Psoas muscle (tissue), 8 donors: ENCODE results near the gene OR1N2. TPM values are rescaled to one million over a fixed set of nuclear protein-coding genes. Genes with fewer than 3 reads are reported as not detected.

ENCODE experiments used
- ATAC-seq, 4 donors: fragments of 200-7000 bp; cut with Tn5 transposase; one replicate each; pipeline ENCODE4 v1.9.1; 2020; ENCODE audit warnings: moderate library complexity in 3 of 4, mild to moderate bottlenecking in 2 of 4
- DNase-seq, 2 donors: peaks; one replicate each; pipeline ENCODE4 v3.0.0-alpha.2; 2020
- H3K27ac ChIP-seq: fragments of 200-600 bp; one replicate; pipeline ENCODE4 v1.8.0; 2022
- H3K27me3 ChIP-seq, 3 donors: fragments of 200-600 bp in 1 of 3; one replicate each; pipeline versions ENCODE4 v1.6.1 to v1.8.0; 2013 to 2022; ENCODE audit warnings: low read length in 2 of 3, mild to moderate bottlenecking in 2 of 3, moderate library complexity in 1 of 3; ENCODE audit not compliant: insufficient read depth in 3 of 3
- H3K36me3 ChIP-seq, 2 donors: fragments of 200-600 bp in 1 of 2; one replicate each; pipeline versions ENCODE4 v1.6.1 to v1.8.0; 2013 to 2022; ENCODE audit warnings: low read depth in 1 of 2, mild to moderate bottlenecking in 1 of 2, moderate library complexity in 1 of 2; ENCODE audit not compliant: insufficient read depth in 1 of 2
- H3K4me1 ChIP-seq: fragments of 200-600 bp; one replicate; pipeline ENCODE4 v1.8.0; 2022
- H3K4me3 ChIP-seq: fragments of 200-600 bp; one replicate; pipeline ENCODE4 v1.8.0; 2022; ENCODE audit warnings: mild to moderate bottlenecking
- H3K9me3 ChIP-seq: fragments of 200-600 bp; one replicate; pipeline ENCODE4 v1.8.0; 2022
- WGBS, 3 donors: extraction: QIAGEN DNeasy Blood & Tissue Kit; methylation state at CpG; one replicate each; pipeline versions ENCODE4 v1.1.6 to v1.1.7; 2013; 5-methylcytosine and 5-hydroxymethylcytosine counted together
- intact Hi-C, 2 donors: fragments of 100-400 bp; cut with DNase I; formaldehyde crosslinking; loops; one replicate each; pipeline versions ENCODE4 v1.11.0 to v1.14.2; 2022
- long read RNA-seq, 2 donors: library from polyadenylated mRNA; unstranded; transcript quantifications; one replicate each; pipeline ENCODE4 v2.0.0, GENCODE V29; 2021
- polyA plus RNA-seq, 3 donors: library from polyadenylated mRNA; stranded (reverse); fragments of 200-250 nt; gene quantifications; one replicate each; pipeline ENCODE4 v1.2.3, GENCODE V29; 2013
- total RNA-seq, 4 donors: library from RNA; stranded (reverse); fragmentation: NEBNext Ultra II Directional in 2 of 4; extraction: Animal tissue kit (Norgen Biotek cat#: 25700) in 2 of 4; gene quantifications; one replicate each; pipeline versions ENCODE4 v1.2.1 to v1.2.4, GENCODE V29; 2021 to 2023
- TF ChIP-seq, protein P1 (sequence below): fragments of 200-600 bp; IDR thresholded peaks from one replicate; pipeline ENCODE4 v1.8.0; 2022; ENCODE audit warnings: antibody characterized with exemption
- donor health status: healthy with polysubstance abuse.
- donor health status: DM: no; HTN: no; CAD: no; lungs with moderate emphysema.
- donor health status: Bipolar disorder and iron deficiency.
- donor health status: healthy.
- donor health status: DM: yes; HTN: yes; CAD: no.
- donor health status: DM: no; HTN: no; CAD: no.
- donor health status: DM: no; HTN: no; CAD: no.
- donor health status: DM: yes; HTN: yes; CAD: no.

OR1N2 gene, protein sequence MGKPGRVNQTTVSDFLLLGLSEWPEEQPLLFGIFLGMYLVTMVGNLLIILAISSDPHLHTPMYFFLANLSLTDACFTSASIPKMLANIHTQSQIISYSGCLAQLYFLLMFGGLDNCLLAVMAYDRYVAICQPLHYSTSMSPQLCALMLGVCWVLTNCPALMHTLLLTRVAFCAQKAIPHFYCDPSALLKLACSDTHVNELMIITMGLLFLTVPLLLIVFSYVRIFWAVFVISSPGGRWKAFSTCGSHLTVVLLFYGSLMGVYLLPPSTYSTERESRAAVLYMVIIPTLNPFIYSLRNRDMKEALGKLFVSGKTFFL
- not detected for total RNA-seq
- not detected for polyA plus RNA-seq
- long read RNA-seq, donor 1: 0 reads
- long read RNA-seq, donor 2: 0 reads

DNA sequence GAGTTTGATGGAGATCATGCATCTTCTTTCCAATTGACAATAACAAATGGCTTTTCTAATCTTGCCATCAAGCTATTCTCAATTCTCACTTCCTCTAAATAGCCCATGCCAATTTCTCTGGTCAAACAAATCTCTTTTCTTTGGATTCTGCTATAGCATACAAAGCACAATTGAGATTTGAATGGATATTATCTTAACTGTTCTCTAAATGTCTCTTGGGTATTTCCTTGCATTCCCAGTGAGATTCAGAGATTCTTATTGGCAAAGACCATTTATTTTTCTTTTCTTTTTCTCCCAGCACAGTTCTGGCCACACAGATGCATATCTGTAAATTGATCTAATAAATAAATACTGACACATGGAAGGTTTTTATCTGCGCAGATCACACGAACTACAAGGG, at the start of gene OR1N2:
Gene OR1N2, plus strand, starts transcription at position 301 of the 400 bp plus-strand sequence. CDS start 100 bp downstream, outside the sequence.
- Histone ChIP-seq H3K27me3 (no peaks in the 10 kb centered on the region), H3K36me3 (no peaks in the 10 kb centered on the region), H3K4me1 (no peaks in the 10 kb centered on the region), H3K27ac (no peak within 1 kb of the TSS), H3K9me3 (no peaks in the 10 kb centered on the region), H3K4me3 (no peak within 1 kb of the TSS)
- TF ChIP-seq, protein P1, sequence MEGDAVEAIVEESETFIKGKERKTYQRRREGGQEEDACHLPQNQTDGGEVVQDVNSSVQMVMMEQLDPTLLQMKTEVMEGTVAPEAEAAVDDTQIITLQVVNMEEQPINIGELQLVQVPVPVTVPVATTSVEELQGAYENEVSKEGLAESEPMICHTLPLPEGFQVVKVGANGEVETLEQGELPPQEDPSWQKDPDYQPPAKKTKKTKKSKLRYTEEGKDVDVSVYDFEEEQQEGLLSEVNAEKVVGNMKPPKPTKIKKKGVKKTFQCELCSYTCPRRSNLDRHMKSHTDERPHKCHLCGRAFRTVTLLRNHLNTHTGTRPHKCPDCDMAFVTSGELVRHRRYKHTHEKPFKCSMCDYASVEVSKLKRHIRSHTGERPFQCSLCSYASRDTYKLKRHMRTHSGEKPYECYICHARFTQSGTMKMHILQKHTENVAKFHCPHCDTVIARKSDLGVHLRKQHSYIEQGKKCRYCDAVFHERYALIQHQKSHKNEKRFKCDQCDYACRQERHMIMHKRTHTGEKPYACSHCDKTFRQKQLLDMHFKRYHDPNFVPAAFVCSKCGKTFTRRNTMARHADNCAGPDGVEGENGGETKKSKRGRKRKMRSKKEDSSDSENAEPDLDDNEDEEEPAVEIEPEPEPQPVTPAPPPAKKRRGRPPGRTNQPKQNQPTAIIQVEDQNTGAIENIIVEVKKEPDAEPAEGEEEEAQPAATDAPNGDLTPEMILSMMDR: no peak
- no peak for DNase-seq
- WGBS, 3 donors: 75 to 77% (median 77%) methylated on average over 2 of the region's 2 CpGs
- intact Hi-C loops: no loop called here
- no peak for ATAC-seq

DNA sequence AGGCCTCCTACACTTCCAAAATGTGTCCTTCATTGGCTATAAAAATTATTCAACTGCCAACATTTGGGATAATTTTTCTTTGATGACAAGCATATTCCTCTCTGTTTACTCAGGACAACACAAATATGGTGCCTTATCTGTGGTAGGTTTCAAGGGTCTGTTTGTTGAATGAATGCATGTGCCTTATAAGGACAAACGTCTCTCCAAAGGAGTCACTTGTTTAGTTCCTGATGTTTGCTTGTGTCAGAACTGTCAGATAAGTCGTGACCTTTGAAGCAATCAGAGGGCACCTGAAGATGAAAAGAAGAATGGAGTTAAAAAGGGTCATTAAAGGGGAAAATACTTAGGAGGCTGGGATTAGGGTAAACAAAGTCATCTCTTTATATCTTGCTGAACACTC, 45.9 kb upstream of the OR1N2 start:
- DNase-seq (no peak), ATAC-seq (no peak)
- TF ChIP-seq, protein P1: no peak
- Histone ChIP-seq H3K36me3 (no peaks in the 10 kb centered on the region), H3K9me3 (no peaks in the 10 kb centered on the region), H3K4me1 (no peaks in the 10 kb centered on the region), H3K4me3 (no peak overlapping the region), H3K27me3 (peaks cover 0 to 5% (median 0%) of the 10 kb centered on the region in 3 donors), H3K27ac (no peak overlapping the region)
- WGBS, 3 donors: 37 to 57% (median 46%) methylated on average over 2 of the region's 2 CpGs
- intact Hi-C loops: no loop called here

DNA sequence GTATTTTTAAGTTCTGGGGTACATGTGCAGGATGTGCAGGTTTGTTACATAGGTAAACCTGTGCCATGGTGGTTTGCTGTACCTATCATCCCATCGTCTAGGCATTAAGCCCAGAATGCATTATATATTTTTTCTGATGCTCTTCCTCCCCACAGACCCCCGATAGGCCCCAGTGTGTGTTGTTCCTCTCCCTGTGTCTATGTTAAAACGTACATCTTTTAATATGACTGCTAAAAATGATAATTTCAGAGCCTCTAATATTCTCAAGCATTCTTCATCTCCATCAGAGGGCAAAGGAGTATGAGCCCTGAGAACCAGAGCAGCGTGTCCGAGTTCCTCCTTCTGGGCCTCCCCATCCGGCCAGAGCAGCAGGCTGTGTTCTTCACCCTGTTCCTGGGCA, 42.4 kb upstream of the OR1N2 start, which contains the start of gene OR1J2:
Gene OR1J2, plus strand, starts transcription at position 301 of the 400 bp plus-strand sequence. Its CDS starts 0 bp downstream, at position 301.
- no peak within 1 kb of the TSS for H3K27ac ChIP-seq
- intact Hi-C loops: no loop called here
- TF ChIP-seq, protein P1: no peak
- H3K36me3 ChIP-seq: no peaks in the 10 kb centered on the region
- peaks cover 0 to 8% (median 0%) of the 10 kb centered on the region in 3 donors for H3K27me3 ChIP-seq
- no peak for DNase-seq
- H3K9me3 ChIP-seq: no peaks in the 10 kb centered on the region
- no peak within 1 kb of the TSS for H3K4me3 ChIP-seq
- 75 to 81% (median 76%) methylated on average over 6 of the region's 6 CpGs for WGBS, 3 donors
- no peaks in the 10 kb centered on the region for H3K4me1 ChIP-seq
- ATAC-seq: no peak

DNA sequence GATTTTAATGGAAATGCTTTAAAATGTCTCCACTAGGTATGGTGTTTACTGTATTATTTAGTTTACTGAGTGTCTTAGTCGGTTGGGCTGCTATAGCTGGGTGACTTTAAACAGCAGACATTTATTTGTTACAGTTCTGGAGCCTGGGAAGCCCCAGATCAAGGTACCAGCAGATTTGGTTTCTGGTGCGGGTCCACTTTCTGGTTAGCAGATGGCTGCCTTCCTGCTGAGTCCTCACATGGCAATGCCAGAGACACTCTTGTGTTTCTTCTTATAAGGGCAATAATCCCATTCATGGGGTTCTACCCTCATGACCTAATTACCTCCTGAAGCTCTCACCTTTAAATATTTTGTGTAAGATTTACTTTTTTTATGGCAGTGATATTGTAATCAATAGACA, 34.7 kb upstream of the OR1N2 start:
- intact Hi-C loops: no loop called here
- H3K4me1 ChIP-seq: no peaks in the 10 kb centered on the region

More for the DNA sequence above, 34.7 kb upstream of the OR1N2 start:
- H3K27me3 ChIP-seq: peaks cover 1 to 27% (median 2%) of the 10 kb centered on the region in 3 donors
- WGBS, 3 donors: 56 to 65% (median 58%) methylated on average over 2 of the region's 2 CpGs
- DNase-seq (no peak), ATAC-seq (no peak)
- no peak overlapping the region for H3K4me3 ChIP-seq
- no peaks in the 10 kb centered on the region for H3K36me3 ChIP-seq
- TF ChIP-seq, protein P1: no peak
- no peaks in the 10 kb centered on the region for H3K9me3 ChIP-seq
- H3K27ac ChIP-seq: no peak overlapping the region
